ENCODE measurements around the gene HOXC9.

Gene HOXC9

DNA sequence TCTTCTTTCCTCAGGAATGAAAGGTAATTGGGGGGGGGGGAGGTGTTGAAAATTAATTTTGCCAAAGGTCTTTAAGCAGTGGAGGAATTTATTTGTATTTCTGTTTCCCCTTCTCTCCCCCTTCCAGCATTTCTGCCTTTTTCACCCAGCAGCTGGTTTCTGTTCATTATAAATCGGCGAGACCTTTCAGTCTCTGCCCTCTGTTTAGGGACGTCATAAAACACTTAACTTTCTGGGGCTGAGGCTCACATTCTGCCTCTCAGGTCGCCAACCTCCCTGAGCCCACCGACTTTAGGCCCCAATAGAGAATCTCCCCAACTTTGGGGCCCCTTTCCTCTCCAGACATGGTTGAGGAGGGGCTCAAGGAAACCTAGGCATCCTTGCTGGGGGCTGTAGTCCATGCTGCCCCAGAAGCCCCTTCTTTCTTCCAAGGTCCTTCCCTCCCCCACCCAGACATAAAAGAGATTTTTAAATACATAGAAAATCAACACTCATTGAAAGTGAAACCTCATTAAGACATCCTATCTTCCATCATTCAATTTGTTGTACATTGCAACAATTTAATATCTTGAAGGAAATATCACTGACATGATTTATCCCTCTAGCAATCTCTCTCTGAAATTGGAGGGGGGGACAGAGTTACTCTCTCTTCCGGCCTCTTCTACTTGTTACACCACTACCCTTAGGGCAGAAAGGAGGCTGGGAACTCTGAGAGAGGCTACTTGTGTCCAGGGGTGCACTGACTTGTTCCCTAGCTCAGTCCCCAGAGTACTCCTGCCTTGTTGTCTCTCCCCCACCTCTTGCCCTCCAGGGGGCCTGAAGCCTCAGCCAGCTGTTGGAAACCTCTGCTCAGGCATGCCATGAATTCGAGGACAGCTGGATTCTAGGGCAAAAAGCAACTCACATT lies 25.8 kb downstream of the HOXC9 start:
- in situ Hi-C loops (cut with HindIII; ENCODE audit: low pct_ligation_motif_present, low sequenced_read_pairs) = no loop called here
- no peak for TF ChIP-seq CTCF (IDR thresholded peaks at IDR 0.05; ENCODE audit: low read depth, low read length, missing control alignments)
- no peak overlapping the region for H3K4me3 ChIP-seq (ENCODE audit: low read depth, low read length)
- no peaks in the 10 kb centered on the region for H3K36me3 ChIP-seq (replicated peaks)
- DNase-seq = no peak
- no peak overlapping the region for H3K27ac ChIP-seq
- peaks cover 88% of the 10 kb centered on the region for H3K27me3 ChIP-seq (replicated peaks)

DNA sequence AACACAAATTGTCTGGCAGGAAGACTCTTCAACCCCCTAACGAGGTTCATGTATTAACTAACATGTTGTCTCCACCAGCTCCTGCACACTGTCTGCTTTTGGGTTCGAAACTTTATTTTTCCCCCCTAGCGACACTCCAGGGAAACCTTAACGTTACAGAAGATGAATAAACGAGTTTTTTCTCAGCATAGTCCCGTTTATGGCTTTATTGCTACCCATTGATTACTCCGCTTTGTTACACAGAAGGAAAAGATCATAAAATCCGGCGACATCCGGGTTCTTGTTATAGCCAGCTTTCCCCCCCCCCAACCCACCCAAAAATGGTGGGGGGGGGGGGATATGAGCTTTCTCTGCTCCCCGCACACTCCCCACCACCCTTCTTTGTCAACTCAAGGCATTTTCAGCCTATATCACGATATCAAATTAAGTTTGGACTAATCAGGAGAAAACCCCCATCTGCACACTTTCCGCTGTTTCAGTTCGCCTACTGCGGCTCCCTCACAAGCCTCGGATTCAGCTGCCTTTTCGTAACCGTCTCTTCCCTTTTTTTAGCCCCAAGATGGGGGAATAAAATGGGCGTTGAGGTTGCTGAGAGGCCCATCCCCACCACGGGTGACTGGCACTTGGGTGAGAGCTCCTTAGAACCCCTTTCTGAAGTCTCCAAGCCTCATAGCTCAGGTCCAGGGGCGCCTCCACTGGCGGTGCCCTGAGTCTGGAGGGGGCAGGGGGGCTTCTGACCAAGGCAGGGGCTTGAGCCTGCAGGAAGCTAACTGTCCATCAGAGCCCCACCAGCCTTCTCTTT lies 26.9 kb downstream of the HOXC9 start:
- H3K36me3 ChIP-seq (replicated peaks) = no peaks in the 10 kb centered on the region
- H3K27me3 ChIP-seq (replicated peaks) = peaks cover 93% of the 10 kb centered on the region
- H3K4me3 ChIP-seq (ENCODE audit: low read depth, low read length) = no peak overlapping the region
- in situ Hi-C loops (cut with HindIII; ENCODE audit: low pct_ligation_motif_present, low sequenced_read_pairs) = no loop called here
- TF ChIP-seq CTCF (IDR thresholded peaks at IDR 0.05; ENCODE audit: low read depth, low read length, missing control alignments) = no peak
- H3K27ac ChIP-seq = no peak overlapping the region
- DNase-seq = no peak

GRCh38 chr12:54027442-54027786 lies 27.5 kb downstream of the HOXC9 start:
- TF ChIP-seq CTCF (IDR thresholded peaks at IDR 0.05; ENCODE audit: low read depth, low read length, missing control alignments) = no peak
- H3K27ac ChIP-seq = no peak overlapping the region
- in situ Hi-C loops (cut with HindIII; ENCODE audit: low pct_ligation_motif_present, low sequenced_read_pairs) = no loop called here
- DNase-seq = no peak
- peaks cover 95% of the 10 kb centered on the region for H3K27me3 ChIP-seq (replicated peaks)
- no peak overlapping the region for H3K4me3 ChIP-seq (ENCODE audit: low read depth, low read length)
- H3K36me3 ChIP-seq (replicated peaks) = no peaks in the 10 kb centered on the region

DNA sequence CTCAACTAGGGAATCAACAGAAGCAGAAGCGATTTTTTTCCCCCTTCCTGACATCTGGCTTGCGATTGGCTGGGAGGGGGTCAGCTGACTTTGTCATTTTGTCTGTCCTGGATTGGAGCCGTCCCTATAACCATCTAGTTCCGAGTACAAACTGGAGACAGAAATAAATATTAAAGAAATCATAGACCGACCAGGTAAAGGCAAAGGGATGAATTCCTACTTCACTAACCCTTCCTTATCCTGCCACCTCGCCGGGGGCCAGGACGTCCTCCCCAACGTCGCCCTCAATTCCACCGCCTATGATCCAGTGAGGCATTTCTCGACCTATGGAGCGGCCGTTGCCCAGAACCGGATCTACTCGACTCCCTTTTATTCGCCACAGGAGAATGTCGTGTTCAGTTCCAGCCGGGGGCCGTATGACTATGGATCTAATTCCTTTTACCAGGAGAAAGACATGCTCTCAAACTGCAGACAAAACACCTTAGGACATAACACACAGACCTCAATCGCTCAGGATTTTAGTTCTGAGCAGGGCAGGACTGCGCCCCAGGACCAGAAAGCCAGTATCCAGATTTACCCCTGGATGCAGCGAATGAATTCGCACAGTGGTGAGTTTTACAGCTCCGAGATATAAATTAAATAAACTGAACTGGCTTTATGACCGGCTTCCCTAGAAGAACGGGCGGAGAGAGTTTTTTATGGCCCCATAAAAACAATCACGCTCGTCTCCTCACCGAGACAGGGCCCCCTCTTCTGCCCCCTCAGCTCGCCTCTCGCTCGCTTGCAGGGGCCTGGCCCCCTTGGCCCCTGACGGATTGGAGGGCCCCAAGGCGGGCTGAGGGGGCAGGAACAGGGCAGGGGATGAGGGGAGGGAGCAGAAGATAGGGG lies 28.6 kb downstream of the HOXC9 start, which contains the start of gene HOXC6:
HOXC6 (plus strand) TSS at position 127 of the 888 bp plus-strand sequence; CDS start at position 209, 82 bp downstream.
- Histone ChIP-seq H3K27ac (no peak within 1 kb of the TSS), H3K36me3 (replicated peaks) (no peaks in the 10 kb centered on the region), H3K27me3 (replicated peaks) (peaks cover 94% of the 10 kb centered on the region), H3K4me3 (ENCODE audit: low read depth, low read length) (no peak within 1 kb of the TSS)
- in situ Hi-C loops (cut with HindIII; ENCODE audit: low pct_ligation_motif_present, low sequenced_read_pairs) = no loop called here
- no peak for TF ChIP-seq CTCF (IDR thresholded peaks at IDR 0.05; ENCODE audit: low read depth, low read length, missing control alignments)
- DNase-seq = no peak

- H3K27me3 ChIP-seq (replicated peaks) = peaks cover 94% of the 10 kb centered on the region
- no peaks in the 10 kb centered on the region for H3K36me3 ChIP-seq (replicated peaks)
- in situ Hi-C loops (cut with HindIII; ENCODE audit: low pct_ligation_motif_present, low sequenced_read_pairs) = no loop called here
- no peak for TF ChIP-seq CTCF (IDR thresholded peaks at IDR 0.05; ENCODE audit: low read depth, low read length, missing control alignments)
- no peak for DNase-seq
- H3K4me3 ChIP-seq (ENCODE audit: low read depth, low read length) = no peak overlapping the region
- H3K27ac ChIP-seq = no peak overlapping the region
Measured at GRCh38 chr12:54029529-54030441, 29.8 kb downstream of the HOXC9 start.

Measured in brain microvascular endothelial cell (primary cell).